Left lobe of liver (tissue), 2 donors: Measurements from ENCODE around the gene KRT85. TPM values are rescaled to one million over a fixed set of nuclear protein-coding genes. Genes with fewer than 3 reads are reported as not detected.
"Not testable (repeated sequence)": the region's sequence is repeated elsewhere in the genome, so short reads cannot be mapped to it uniquely, and the experiment has no call there.

Experiments used
- ATAC-seq: fragments of 200-7000 bp; cut with Tn5 transposase; one replicate; pipeline ENCODE4 v1.9.1; 2020; ENCODE audit warnings: mild to moderate bottlenecking, moderate library complexity
- DNase-seq: peaks from one replicate; pipeline ENCODE4 v3.0.0-alpha.2; 2020; ENCODE audit warnings: low spot score
- total RNA-seq: library from RNA; stranded (reverse); gene quantifications from one replicate; pipeline ENCODE4 v1.2.1, GENCODE V29; 2021
- donor health status: DM: no; HTN: no; CAD: no; lungs with moderate emphysema.
- donor health status: DM: no; HTN: yes; CAD: no.

Gene KRT85
- total RNA-seq: not detected

- DNase-seq (no peak), ATAC-seq (no peak)
Observed at GRCh38 chr12:52366738-52367485, at the start of gene KRT85. Gene KRT85, minus strand, starts transcription at chr12:52367481. Its CDS starts 76 bp downstream, at chr12:52367405.

- DNase-seq (no peak), ATAC-seq (no peak)
Observed at GRCh38 chr12:52416795-52417194, 49.5 kb upstream of the KRT85 start.

DNA sequence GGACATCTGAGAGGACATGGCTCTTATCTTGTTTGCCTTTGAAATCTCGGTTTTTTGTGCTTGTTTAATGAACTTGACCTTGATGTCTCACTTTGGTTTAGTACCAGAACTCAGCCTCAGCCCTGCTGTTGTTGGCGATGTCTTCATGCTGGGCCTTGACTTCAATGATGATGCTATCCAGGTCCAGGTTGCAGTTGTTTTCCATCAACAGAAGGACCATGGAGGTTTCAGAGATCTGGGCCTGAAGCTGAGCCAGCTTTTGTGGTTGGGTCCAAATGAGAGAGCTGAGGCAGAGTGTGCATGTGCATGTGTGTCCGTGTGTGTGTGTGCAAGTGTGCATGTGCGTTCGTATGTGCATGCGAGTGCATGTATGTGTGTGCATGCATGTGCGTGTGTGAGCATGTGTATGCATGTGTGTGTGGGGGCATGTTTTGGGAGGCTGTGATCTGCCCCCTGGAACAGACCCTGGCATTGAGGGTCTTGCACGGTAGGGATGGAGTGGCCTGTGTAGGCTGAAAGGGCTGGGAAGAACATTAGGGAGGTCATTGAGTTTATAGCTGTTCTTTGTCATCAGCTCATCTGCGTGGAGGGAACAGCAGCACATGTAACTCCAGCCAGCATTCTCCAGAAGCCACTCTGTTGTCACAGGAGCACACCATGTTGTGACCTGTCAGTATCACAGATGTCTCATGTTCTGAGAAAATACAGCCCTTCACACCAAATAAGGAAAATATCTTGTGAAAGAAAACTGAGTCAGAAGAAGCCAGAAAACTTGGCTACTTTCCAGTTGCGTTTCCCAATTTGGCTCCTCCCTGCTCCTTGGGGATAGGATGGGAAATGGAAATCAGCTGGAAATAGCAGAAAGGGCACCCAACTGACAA is 48.8 kb upstream of the KRT85 start:
- DNase-seq (no peak), ATAC-seq (peak; percentile 59)

- ATAC-seq (no peak), DNase-seq (no peak)
Observed at GRCh38 chr12:52414936-52415335, 47.7 kb upstream of the KRT85 start.

DNA sequence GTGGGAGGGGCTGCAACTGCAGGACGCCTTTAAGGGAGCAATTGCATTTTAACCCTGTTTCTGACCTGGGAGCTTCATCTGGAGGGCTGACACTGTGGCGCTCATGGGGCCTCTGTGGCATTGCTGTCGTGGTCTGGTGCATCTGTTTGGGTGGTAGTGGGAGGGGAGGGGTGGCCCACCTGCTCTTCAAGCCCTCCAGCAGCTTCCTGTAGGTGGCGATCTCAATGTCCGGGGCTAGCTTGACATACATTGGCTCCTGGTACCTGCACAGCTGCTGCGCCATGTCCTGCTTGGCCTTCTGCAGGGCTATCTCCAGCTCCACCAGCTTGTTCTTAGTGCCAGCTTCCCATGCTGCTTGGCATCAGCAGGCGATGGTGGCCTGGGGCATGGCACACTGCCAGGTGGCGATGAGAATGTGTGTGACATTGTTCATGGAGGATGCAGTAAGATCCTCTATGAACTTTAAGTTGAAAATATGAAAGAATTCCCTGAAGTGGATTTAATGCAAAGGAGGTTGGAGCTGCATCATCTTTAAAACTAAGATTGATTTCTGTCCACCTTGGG is 46.6 kb upstream of the KRT85 start:
- DNase-seq: no peak
- ATAC-seq: no peak

- DNase-seq: no peak
- ATAC-seq: no peak
Observed at GRCh38 chr12:52413202-52413601, 45.9 kb upstream of the KRT85 start.

DNA sequence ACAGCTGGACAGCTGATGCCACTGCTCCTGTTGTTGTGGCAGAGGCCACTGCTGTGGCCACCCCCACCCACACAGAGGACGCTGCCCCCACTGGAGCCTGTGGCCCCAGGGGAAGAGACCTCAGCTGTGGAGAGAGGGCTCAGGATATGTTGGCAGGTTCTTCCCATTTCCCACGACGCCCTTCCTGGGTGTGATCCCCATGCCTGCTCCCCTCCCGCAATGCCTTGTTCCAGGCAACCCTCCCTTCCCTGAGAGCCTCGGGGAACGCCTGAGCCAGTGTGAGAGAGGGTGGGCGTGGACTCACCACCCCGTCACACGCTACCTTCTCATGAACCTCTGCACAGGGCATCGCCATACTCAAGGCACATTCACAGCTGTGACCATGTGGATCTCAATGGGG is 44.5 kb upstream of the KRT85 start:
- ATAC-seq: no peak
- no peak for DNase-seq

- DNase-seq, ATAC-seq: not testable (repeated sequence)
Observed at GRCh38 chr12:52410589-52411248, 43.4 kb upstream of the KRT85 start.

GRCh38 chr12:52407918-52408317 is 40.6 kb upstream of the KRT85 start:
- no peak for ATAC-seq
- no peak for DNase-seq

DNA sequence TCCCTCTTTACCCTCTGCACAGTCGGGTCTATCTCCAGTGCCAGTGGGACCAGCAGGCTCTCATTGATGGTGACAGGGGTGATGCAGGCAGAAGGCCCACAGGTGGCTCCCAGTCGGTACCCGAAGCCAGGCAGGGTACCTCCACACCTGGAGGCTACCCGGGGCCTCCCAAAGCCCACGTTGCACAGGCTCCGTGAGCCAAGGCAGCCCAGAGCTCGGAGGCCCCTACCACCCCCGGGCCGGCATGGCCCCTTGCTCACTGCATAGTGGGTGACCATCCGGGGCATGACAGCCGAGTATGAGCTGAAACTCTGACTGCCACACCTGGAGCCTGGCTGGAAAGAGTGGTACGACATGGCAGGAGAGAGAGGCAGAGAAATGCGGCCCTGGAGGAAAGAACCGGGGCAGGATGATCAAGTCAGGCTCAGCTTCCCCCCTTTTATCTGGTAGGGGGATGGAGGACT is 38.7 kb upstream of the KRT85 start, which contains the start of gene KRT82:
Gene KRT82 (minus strand): TSS at position 414 of the 464 bp plus-strand sequence. CDS start 58 bp downstream, at position 356.
- DNase-seq (no peak), ATAC-seq (no peak)

DNA sequence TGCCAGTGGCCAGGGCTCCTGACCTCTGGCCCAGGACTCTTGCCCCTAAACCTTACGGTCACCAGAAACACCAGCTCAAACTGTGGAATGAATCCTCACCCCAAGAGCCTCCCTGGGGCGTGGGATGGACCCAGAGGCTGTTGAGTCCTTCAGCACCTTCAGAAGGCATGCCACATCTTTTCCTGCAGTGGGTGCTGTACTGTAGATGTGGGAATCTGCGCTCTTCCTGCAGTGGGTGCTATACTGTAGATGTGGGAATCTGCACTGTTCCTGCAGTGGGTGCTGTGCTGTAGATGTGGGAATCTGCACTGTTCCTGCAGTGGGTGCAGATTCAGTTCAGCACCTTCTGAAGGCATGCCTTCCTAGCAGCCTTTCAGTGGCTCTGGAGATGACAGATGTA is 37.7 kb upstream of the KRT85 start:
- no peak for DNase-seq
- ATAC-seq: no peak

DNA sequence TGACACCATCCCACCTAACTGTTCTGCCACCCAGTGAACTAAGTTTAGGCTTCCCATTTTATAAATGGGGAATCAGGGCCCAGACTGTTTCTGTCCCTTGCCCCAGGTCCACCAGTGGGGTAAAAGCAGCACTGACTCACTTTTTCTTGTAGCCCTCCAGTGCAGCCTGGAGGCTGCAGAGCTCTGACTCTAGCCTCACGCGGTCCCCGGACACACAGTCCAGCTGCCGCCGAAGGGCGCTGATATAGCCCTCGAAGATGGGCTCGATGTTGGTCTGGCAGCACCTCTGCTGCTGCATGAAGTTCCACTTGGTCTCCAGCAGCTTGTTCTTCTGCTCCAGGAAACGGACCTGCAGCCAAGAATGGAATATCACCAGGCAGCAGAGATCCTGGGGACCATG is 36.3 kb upstream of the KRT85 start:
- DNase-seq (no peak), ATAC-seq (no peak)

GRCh38 chr12:52402873-52403540 is 35.7 kb upstream of the KRT85 start:
- DNase-seq (no peak), ATAC-seq (no peak)

DNA sequence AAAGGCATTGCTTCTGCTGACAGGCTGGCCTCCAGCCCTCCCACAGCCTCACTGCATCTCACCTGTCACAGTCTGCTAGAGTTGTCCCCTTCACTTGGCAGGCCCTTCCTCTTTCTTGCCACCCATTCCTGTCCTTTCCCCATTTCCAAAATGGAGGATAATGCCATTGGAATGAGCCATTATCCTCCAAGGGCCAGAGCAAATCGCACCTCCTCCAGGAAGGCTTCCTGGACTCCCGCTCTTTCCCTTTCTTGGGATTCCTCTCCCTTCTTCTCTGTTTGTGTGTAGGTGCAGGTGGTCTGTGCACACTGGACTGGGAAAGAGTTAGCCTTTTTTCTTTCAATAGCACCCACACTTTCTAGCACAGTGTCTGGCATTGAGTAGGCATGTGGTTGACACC is 35.1 kb upstream of the KRT85 start:
- no peak for ATAC-seq
- DNase-seq: no peak

DNA sequence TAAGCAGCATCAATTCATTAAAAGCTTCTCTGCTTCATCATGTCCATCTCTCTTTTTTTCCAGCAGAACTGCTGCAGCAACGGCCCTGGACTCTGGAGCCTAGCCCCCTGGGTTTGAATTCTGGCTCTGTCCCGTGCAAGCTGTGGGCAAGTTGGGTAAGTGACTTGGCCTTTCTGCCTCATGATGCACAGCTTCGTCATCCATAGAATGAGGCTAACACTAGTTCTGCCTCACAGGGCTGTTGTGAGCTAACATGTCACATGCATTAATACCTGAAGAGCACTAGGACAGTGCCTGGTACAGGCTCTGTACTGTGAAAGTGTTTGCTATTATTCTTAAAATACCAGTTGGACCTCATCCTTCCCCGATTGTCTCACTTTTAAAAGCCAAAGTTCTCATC is 34.6 kb upstream of the KRT85 start:
- ATAC-seq (no peak), DNase-seq (no peak)

DNA sequence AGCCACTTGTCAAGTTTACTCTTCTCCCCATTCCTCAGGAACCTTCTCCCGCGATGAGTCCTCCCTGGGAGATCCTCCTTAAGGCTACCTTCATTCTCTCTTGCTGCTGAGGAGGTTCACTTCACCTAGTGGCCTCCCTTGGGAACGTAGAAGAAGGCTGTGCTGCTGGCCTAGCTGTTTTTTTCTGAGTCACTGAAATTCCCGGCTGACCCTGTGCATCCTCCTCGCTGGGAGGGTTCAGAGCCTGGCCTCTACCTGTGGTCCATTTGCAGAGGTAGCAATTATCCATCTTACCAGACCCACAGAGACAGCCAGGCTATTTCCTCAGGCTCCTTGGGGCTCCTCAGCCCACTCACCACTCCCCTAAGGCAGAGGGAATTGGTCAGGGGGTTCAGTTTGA is 34.2 kb upstream of the KRT85 start:
- no peak for DNase-seq
- no peak for ATAC-seq

DNA sequence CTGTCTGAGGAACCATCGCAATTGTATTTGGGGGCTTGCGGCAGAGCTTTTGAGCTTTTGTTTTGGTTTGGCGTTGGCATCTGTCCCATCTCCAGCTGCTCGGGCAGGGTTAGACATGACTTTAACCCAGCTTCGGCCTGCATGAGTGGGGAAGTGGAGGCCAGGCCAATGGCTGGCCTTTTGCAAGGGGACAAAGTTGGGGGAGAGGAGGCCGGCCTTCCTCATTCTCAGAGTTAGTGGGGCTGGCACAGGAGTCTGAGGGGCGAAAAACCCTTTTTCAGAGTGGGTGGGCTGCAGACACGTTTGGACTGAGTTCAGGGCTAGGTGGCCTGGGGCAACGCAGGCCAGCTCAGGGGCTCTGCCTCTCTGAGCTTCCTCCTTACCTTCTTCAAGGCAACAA is 33.6 kb upstream of the KRT85 start:
- no peak for ATAC-seq
- no peak for DNase-seq

DNA sequence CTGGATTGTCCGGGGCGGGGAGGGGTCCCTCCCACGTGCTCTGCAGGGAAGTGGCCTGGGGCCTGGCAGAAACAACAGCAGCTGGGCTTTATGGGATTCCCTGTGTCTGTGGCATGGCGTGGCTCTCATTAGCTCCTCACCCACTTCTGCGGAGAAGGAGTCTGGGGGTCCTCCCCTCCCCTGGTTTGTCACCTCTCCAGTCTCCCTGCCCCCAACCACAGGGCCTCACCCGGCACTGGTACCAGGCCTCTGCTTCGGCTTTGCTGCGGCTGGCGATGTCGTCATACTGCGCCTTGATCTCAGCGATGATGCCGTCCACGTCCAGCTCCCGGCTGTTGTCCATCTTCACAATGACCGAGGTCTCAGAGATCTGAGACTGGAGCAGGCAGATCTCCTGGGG is 32.5 kb upstream of the KRT85 start:
- ATAC-seq (no peak), DNase-seq (no peak)

DNA sequence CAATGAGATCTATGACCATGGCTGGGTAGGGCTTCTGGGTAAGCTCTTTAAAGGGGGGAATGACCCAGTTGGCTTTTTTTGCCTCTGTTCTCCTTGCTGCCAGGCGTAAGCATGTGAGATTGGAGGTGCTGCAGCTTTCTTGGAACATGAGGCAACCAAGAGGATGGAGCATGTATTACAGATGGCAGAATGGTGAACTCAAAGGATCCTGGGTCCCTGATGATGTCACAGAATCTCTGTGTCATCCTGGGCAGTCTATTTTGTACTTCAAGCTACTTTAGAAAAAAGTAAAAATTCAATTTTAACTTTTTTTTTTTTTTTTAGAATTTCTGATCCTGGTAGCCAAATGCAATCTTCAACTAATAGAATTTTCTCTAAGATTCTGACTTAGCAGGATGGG is 30.9 kb upstream of the KRT85 start:
- DNase-seq: no peak

GRCh38 chr12:52396656-52397055 is 29.4 kb upstream of the KRT85 start:
- no peak for DNase-seq
- no peak for ATAC-seq

More for the DNA sequence above, 30.9 kb upstream of the KRT85 start:
- ATAC-seq: no peak
